GM19452 (cell line): ENCODE results near the gene RGS12.
"Not testable (repeated sequence)": the region's sequence is repeated elsewhere in the genome, so short reads cannot be mapped to it uniquely, and the experiment has no call there.

ENCODE experiments used
- ATAC-seq: cut with Tn5 transposase; IDR thresholded peaks from one replicate; pipeline ENCODE4 v1.9.1; 2021; ENCODE audit not compliant: unreplicated experiment

Gene RGS12

DNA sequence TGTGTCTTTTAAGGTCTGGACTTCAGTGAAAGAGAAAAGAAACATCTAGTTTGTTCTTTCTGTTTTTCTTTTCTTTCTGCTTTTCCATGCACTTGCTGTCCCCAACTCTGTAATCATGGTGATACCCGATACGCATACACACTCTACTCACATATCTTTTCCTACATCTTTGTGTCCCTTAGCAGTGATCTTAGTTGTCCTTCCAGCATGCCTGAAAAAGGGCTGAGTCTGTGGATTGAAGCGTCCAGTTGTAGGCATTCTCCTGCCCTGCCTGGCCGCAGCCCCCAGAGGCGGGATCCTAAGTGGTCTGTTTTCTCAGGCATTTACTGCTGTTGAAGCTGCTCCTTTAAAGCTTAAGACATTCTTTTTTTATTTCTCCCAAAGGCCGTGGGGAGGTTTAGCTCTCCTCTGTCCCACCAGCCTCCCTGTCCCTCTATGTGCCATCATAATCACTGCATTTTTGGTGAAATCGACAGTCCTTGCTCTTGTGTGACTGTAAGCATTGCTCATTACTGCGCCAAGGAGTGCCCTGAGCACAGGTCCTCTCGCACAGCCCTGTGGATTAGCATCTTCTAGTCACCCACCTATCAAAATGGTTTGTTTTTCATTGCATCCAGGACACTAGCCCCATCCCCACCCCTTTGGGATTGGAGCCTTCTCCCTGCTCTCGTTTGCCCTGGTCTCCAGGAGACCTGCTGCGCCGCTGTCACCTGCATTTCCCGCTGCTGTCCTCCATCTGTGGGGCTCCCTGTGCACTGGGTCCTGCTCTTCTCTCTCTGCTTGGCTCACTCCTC, 4.4 kb downstream of the RGS12 start:
- ATAC-seq, result no peak

DNA sequence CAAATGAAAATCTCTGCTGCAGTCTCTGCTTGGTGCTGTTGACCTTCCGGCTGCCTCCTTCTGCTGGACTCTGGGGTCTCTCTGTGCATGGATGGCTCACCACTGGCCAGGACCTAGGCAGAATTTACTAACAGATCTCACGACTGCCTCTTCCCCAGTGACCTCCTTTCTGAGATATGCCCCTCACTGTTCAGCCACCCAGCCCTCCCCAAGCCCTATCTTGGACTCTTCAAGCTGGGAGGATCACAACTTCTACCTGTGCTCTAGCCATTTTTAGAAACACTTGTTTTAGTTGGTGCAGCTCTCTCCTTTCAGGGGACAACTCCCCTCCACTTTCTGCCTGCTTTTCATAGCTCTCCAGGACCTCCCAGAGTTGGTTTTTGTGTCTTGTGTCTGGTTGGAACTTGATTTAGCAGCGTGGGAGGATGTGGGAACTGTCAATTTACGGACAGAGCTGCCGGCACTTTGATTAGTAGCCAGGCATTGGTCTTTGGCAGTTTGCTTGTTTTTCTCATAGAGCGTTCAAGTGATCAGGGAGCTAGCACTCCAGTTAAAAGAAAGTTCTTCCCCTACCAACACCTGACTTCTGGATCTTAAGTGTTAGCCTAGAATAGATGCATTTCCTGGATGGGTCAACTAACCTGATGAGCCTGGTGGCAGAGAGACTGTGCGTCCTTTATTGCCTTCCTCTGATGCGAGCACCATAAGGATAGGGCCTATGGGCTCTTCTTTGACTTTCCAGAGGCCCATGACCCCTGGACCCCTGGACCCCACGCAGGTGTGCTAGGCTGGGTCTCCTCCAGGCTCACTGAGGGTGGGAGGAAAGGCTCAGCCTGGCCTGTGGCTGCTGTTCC, 6.5 kb downstream of the RGS12 start:
- ATAC-seq, result no peak

DNA sequence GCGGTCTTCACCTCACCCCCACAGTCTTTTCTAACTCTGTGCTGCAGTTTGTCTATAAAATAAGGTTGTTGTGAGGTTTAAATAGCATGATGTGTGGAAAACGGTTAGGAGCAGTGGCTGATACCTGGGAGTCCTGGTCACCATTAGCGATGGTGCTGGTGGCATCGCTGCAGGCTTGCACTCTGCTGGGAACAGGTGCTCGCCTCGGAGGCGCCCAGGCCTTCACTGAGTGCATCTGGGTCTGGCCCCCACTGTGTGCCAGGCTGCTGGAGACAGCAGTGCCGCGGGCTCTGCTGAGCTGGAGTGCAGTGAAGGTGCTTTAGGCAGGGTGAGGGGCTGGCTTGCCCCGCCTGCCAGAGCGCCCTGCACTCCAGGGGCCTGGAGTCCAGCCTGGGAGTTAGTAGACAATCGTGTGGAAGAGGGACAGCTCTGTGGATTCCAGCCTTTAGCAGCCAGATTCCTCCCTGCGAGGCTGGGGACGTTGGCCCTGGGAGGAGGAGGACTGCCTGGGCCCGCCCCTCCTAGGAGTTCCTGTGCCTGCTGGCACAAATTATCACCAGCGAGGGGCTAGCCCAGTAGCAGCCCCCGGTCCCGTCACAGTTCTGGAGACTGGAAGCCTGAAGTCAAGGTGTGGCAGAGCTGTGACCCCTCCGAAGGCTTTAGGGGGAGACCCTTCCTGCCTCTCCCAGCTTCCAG, 7.3 kb downstream of the RGS12 start:
- ATAC-seq, result no peak

DNA sequence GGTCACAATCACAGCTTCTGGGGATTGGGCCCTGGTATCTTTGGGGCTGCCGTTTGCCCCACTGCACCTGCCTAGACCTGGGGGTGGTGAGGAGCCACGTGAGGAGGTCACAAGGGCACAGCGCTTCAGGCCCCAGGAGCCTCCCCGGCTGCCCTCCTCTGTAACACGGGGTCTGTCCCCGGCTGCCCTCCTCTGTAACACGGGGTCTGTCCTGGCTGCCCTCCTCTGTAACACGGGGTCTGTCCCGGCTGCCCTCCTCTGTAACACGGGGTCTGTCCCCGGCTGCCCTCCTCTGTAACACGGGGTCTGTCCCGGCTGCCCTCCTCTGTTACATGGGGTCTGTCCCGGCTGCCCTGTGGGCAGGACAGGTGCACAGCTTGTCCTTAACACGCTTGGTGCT, 8.1 kb downstream of the RGS12 start:
- not testable (repeated sequence) for ATAC-seq

DNA sequence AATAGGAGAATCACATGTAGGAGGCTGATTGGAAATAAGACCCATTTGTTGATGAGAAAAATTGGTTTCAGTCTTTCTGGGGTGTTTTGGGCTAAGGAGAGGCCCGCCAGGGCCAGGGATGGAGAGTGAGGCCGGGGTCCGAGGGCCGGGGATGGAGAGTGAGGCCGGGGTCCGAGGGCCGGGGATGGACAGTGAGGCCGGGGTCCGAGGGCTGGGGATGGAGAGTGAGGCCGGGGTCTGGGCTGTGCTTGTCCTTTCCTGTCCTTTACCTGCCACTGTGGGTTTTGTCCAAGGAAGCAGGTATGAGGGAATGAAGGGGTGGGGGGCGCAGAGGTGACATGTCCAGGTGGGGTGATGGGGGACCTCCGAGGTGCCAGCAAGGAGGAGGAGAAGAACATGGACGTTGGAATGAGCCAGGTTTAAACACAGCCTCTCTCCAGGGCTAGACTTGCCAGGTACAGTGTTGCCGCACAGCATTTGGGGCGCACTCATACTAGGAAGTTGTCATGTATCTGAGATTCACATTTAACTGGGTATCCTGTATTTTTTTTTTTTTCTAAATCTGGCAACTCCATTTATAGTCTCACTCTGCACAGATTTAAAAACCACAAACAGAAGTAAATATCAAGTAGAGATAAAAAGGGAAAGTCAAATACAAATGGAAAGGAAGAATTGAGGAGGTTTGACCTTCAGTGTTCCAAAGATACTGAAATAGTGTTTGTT, 8.8 kb downstream of the RGS12 start:
- ATAC-seq, result no peak

DNA sequence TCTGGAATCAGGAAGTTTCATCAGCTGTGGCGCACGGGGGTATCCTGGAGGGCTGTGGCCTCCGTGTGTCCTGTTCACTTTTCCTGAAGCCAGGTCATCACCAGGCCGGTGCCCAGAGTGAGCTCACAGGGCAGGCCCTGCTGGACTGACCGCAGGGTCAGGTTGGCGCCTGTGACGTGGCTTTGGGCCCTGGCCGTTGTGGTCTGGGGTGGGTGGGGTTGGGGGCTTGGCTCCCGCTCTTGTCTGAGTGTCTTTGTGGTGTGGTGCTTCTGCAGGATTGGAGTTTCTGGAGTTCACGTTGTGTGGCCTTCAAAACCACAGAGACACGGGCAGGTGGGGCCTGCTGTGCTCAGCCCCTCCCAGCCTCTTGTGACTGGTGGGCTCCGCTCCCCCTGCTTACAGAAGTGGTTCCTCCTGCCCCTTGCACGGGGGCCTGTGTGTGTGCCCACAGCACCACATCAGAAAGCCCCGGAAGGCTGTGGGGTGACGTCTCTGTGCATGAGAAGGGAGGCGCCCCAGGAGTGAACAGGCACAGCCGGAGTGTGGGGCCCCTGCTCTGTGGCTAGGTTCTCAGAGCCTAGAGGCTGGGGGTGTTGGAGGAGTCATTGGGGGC, 9.5 kb downstream of the RGS12 start:
- no peak for ATAC-seq

DNA sequence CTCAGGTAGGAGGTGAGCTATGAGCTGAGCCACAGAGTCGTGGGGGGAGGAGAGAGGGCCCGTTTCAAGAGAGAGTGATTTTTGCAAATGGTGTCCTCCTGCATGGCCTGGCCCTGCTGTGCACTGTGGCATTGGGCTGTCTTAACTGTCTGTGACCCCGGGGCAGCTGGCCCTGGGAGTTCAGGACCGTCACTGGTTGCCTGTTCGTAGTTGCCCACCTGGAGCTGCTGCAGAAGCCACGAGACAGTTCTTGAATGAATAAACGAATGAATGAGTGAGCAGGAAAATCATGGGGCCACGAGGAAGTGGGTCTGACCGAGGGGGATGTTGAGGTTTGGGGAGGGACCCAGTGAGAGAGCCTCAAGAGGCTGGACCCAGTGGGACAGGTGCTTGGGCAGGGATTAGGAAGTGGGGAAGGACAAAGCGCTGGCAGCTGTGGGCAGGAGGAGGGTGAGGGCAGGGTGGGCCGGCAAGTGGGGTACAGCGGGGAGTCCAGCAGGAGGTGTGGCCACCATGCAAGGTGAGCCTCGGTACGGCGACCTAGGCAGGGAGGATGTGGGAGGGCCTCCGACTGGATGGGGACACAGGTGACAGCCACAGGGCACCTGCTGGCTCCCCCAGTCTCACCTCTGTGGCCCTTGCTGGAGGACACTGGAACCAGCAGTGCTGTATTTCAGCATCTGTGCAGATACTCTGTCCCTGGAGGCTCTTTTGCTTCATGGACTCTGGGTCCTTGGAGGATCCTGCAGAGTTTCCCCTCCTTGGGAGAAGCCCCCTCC, 10.2 kb downstream of the RGS12 start:
- ATAC-seq, result no peak

DNA sequence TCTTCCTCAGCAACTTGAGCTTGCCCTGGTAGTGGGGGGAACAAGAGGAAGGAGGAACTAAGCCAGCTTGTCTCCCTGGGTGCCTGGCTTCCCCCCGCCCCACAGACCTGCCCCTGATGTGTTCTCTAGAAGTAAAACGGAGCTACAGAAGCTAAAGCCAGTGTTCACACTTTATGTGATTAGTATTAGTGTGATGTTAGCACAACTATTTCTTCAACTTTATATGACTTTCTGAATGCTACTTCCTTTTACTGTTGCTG, 10.7 kb downstream of the RGS12 start:
- no peak for ATAC-seq

DNA sequence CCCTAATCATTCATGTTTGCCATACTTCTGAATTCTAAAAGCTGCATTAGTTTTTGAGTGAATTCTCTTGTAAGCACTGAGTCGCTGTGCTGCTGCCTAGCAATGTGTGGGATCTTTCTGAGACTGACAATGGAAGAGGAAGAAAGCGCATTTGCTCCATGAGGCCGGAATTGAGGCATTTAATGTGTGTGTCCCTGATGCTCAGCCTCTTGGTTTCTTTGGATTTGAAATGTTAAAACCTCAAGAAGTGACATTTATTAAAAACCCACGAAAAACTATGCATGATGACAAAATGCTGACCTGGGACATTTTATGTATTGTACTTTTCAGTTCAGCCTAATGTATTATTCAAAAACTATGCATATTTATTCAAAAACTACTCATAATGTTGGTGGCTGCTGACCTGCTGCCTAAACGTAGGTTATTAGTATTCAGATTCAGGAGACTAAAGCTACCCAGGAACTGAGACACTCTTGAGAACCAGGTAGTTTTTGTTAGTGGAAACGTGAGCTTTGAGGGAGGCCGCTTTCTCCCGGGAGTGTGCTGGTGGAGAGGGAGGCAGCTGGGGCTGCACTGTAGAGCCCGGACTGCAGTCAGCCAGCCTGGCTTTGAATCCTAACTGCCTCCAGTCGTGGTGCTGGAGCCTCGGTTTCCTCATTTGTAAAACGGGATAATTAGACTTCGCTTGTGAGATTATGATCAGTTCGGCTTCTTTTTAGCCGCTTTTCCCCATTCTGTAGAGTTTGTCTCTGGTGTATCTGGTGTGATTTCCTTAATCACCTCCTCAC, 11.3 kb downstream of the RGS12 start:
- no peak for ATAC-seq

DNA sequence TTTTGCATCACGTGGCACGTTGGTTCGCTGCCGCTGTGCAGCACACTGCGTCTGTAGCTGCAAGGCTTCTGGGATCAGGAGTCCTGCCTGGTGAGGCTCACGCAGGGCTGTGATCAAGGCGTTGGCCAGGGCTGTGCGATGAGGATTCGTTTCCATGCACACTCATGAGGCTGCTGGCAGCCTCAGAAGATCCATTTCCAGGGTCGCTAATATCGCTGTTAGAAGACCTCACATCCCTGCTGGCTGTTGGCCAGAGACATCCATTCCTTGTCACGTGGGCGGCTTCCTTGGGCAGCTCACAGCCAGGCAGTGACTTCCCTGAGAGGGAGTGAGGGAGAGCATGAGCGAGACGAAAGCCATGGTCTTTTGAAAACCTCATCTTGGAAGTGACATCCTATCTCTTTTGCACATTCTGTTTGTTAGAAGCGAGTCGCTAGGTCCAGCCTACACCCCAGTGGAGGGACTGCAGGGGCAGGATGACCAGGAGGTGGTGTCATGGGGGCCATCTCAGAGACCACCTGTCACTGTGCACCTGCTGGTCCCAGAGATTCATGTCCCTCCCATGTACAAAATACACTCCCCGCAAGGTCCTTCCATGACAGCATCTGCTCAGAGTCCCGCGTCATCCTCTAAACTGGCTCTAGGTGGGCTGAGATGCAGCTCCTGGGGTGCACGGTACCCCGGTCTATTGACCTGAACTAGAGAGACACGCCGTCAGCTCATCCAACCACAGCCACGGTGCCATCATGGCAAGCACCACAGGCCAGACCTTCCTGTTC, 12.2 kb downstream of the RGS12 start:
- ATAC-seq, result no peak

DNA sequence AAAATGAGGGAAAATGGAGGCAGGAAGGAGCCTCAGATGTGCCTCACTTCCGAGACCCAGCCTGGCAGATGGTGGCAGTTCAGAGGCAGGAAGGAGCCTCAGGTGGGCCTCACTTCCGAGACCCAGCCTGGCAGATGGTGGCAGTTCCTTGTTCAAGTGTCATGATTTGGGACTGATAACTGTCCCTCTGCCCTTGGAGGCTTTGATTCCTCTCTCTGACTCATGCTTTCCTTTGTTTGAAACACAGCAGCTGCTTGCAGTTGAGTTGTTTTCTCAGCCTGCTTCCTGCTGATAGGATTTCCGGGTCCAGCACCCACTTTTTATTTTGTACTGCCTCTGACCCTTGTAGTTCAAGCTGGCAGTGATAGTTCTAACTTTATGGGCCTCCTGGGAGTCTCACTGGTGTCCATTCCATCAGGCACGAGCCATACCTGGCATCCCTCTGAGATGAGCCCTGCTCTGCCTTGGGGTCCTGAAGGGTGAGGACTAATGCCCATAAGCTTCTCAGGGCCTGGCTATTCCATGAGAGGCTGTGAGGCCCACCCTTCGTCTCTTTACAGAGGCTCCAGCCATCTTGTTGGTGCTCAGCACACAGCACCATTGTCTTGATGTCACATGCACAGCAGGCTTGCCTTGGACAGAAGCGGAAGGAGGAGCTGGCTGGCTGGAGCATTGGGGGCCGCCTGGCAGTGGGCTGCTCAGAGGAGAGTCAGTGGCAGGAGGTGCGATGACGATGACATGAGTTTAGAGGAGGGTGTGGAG, 13.0 kb downstream of the RGS12 start:
- no peak for ATAC-seq

DNA sequence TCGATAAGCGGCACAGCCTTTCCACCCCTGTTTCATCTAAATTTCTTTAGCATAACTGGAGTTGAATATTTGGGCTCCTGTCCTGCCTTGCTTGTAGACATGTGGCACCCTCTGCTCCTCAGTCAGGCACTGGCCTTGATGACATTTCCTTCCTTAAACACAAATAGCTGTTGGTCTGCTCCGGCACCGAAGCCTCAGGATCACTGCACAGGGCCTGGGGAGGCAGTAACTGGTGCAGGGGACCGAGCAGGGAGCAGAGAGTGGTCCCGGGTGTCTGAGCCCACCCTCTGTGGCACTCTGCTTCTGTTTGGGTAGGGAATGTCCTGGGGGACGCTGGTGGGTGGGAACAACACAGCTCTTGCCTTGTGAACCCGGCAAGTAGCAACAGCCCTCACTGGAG, 13.6 kb downstream of the RGS12 start:
- no peak for ATAC-seq

DNA sequence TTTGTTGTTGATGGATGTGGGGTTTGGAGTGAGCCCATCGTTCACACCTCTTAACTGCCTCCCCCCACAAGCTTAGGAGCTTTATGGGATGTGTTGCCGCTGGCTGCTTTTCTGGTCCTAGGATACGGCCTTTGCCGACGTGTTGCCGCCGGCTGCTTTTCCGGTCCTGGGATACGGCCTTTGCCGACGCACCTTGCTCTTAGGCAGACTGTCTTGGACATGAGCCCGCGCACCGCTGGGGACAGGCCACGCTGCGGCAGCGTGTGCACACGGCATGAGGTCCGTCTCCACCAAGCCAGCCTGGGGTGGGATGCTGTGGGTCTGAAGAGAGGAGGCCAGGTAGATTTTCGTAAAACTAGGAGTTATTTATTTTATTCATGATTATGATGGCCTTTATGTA, 14.2 kb downstream of the RGS12 start:
- ATAC-seq, result no peak

DNA sequence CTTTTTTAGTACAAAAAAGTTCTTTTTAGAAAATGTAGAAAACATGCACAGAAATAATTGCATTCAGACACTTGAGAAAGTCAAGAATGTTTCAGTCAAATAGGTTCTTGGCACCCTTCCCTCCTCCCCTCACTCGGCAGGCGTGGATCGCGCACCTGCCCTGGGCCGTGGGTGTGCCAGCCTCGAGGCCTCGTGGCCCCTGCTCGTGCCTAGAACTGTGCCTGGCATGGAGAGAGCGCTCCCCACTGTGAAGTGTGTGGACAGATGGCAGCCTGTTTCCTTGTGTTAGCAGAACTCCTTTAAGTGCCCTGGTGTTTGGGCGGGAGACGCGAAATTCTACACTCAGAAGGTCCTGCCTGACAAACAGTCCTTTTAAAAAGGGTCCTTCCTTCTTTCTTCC, 14.7 kb downstream of the RGS12 start:
- no peak for ATAC-seq

DNA sequence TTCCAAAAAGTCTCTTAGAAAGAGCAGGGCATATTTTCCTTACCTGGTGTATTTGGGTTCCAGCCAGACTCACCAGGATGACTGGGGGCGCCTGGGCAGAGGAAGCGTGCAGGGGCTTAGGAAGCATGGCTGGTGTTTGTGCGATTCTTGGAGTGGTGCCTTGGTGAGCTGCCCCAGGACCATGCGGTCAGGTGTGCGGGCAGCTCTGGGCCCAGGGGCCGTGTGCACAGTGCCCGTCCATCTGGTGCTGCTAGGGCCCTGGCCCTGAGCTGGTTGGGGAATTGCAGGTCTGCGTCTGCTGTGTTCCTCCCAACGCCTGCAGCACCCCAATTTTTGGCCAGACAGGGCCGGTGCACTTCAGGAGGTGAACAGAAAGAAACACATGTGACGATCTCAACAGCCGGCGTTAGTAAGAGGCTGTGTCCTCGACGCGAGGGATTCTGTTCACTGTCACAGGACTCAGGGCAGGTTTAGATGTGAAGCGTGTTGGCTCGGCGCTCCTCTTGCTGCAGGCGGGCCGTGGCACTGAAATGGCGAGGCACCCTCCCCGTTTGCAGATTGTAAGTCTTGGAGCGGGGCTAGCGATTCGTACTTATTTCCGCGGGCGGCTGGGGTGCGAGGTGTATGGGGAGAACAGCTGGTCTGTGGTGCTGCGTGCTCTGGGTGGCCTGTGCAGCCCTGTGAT, 15.2 kb downstream of the RGS12 start:
- no peak for ATAC-seq

DNA sequence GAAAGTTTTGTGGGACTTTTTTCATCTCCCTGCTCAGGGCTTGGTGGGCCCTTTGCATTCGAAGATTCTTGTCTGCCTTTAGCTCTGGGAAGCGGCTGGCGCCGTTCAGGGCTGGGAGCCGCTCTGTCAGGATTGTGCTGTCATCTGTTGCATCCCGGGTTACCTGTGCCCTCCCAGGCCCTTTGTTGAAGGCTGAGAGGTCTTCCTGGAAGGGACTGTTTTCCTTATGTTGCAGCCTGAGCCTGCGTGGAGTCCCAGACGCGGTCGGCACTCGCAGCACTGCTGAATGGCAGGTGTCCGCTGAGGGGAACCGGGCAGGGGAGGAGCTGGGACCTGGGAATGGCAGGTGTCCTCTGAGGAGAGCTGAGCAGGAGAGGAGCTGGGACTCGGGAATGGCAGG, 15.9 kb downstream of the RGS12 start:
- no peak for ATAC-seq
